Adipocyte (in vitro differentiated cells): ENCODE results near the gene ELMOD2.
A peak's percentile ranks its signal among the peaks of the same experiment; 100 is the strongest.

Experiments
- DNase-seq: peaks from one replicate; pipeline ENCODE4 v3.0.0-alpha.2; 2015; ENCODE audit warnings: low read depth
- H3K27me3 ChIP-seq: replicated peaks from 2 replicates; pipeline ENCODE4 v1.7.0; 2013; ENCODE audit warnings: mild to moderate bottlenecking, low read length, moderate library complexity; ENCODE audit not compliant: control insufficient read depth, insufficient read depth
- H3K36me3 ChIP-seq: 2 replicates; pipeline ENCODE4 v1.7.0; 2013; ENCODE audit warnings: low read length, mild to moderate bottlenecking, moderate library complexity; ENCODE audit not compliant: control insufficient read depth, insufficient read depth, severe bottlenecking
- H3K4me1 ChIP-seq: 2 replicates; pipeline ENCODE4 v1.7.0; 2013; ENCODE audit warnings: mild to moderate bottlenecking, low read length, moderate library complexity; ENCODE audit not compliant: control insufficient read depth, insufficient read depth
- H3K4me3 ChIP-seq: 2 replicates; pipeline ENCODE4 v1.7.0; 2013; ENCODE audit warnings: mild to moderate bottlenecking, low read length, moderate library complexity
- H3K9ac ChIP-seq: 2 replicates; pipeline ENCODE4 v1.7.0; 2013; ENCODE audit warnings: mild to moderate bottlenecking, low read length, moderate library complexity
- H3K9me3 ChIP-seq: 2 replicates; pipeline ENCODE4 v1.7.0; 2013; ENCODE audit warnings: mild to moderate bottlenecking, low read length, moderate library complexity; ENCODE audit not compliant: control insufficient read depth

The ELMOD2 gene

DNA sequence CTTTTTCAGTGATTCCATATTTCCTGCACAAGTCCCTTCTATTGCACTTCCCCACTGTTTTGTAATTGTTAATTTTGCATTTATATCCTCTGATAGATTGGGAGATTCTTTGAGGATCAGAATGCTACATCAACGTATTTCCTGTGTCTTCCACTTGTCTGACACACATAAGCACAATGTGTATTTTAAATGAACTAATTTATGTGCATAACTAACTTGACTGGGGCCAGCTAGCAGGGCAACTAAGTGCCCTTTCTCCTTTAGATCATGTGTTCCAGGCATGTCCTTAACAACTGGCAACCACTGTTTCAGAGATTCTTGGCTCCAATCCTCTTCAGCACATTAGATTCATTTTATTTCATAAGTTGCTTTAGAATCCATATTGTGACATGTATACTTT, 60.5 kb downstream of the ELMOD2 start:
- DNase-seq: no peak
- no peaks in the 10 kb centered on the region for H3K4me1 ChIP-seq
- no peaks in the 10 kb centered on the region for H3K36me3 ChIP-seq
- no peak overlapping the region for H3K9ac ChIP-seq
- H3K9me3 ChIP-seq: no peaks in the 10 kb centered on the region
- H3K4me3 ChIP-seq: no peak overlapping the region
- peaks cover 20% of the 10 kb centered on the region for H3K27me3 ChIP-seq

DNA sequence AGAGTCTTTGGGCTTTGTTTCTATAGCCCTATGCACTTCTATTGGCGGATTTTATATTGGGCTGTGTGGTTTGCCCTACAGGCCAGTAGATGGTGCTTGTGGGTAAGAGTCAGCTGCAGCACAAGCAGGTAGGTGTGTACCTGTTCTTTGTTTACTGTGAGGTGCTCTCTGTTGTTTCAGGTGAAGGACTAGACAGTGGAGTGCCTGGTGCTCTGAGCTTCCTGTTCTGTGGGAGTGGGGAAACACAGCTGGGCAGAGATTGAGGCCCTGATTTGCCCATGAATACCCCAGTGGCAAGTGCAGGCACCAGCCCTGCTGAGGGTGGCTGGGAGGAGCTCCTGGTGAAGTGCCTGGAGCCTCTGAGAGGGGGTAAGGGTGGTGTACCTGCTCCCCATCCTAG, 71.1 kb downstream of the ELMOD2 start:
- peaks cover 8% of the 10 kb centered on the region for H3K9me3 ChIP-seq
- peaks cover 4% of the 10 kb centered on the region for H3K27me3 ChIP-seq
- H3K9ac ChIP-seq: no peak overlapping the region
- peak; percentile 34 for DNase-seq
- H3K4me1 ChIP-seq: no peaks in the 10 kb centered on the region
- no peak overlapping the region for H3K4me3 ChIP-seq
- no peaks in the 10 kb centered on the region for H3K36me3 ChIP-seq

DNA sequence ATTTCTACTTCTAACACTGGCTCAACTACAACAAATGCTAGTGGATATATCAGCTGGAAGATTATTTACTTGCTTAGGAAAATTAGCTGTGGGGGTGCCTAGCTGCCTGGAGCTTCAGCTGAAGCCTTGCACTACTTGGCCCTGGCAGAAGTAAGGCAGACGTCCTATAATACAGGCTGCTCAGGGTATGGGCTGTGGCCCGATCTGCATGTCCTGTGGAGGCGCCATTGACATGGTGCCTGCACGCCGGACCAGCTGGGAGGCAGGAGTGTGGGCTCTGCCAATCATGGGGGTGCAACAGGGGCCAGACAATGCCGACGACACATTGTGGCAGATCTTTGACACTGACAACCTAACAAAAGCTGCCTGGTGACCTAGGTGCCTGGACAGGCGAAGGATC, 76.4 kb downstream of the ELMOD2 start:
- no peak overlapping the region for H3K4me3 ChIP-seq
- no peak for DNase-seq
- no peaks in the 10 kb centered on the region for H3K9me3 ChIP-seq
- H3K4me1 ChIP-seq: no peaks in the 10 kb centered on the region
- no peak overlapping the region for H3K9ac ChIP-seq
- no peaks in the 10 kb centered on the region for H3K36me3 ChIP-seq
- H3K27me3 ChIP-seq: peaks cover 9% of the 10 kb centered on the region

DNA sequence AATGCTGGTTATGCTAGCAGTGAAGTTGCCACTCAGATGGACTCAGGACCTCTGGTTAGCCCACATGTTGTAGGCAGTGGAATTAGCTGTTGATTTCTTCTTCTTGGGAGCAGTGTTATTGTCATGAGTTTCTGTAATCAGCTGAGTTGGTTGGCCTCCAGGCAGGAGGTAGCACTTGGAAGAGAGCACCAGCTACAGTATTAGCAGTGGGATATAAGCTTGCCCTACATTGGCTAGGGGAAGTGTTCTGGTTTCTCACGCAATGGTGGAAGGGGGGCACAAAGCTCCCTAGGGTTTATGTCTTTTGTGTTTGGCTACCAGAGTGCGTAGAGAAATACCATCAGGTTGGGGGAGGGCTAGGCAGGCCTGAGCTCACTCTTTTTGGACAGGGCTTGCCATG, 78.7 kb downstream of the ELMOD2 start:
- no peak for DNase-seq
- H3K36me3 ChIP-seq: no peaks in the 10 kb centered on the region
- no peaks in the 10 kb centered on the region for H3K9me3 ChIP-seq
- no peak overlapping the region for H3K4me3 ChIP-seq
- H3K4me1 ChIP-seq: no peaks in the 10 kb centered on the region
- peaks cover 16% of the 10 kb centered on the region for H3K27me3 ChIP-seq
- no peak overlapping the region for H3K9ac ChIP-seq

DNA sequence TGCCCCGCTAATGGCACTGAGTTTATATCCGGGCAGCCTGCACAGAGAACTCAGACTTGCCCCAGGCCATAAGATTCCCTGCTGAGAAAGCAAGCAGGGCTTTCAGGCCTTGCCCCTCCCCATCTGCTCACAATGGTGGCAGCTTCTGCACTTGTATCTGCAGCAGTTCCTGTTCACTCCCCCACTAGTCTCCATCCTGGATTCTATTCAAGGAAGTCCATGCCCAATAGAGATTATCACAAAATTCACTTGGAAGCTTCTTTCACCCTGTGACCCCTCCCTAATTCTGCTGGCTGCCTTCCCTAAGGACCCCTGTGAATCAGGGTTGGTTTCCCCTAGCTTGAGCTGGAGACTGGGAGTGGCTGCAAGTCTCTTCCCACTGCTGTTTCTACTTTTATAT, 79.3 kb downstream of the ELMOD2 start:
- no peak overlapping the region for H3K9ac ChIP-seq
- peaks cover 16% of the 10 kb centered on the region for H3K27me3 ChIP-seq
- H3K9me3 ChIP-seq: no peaks in the 10 kb centered on the region
- no peaks in the 10 kb centered on the region for H3K4me1 ChIP-seq
- no peak overlapping the region for H3K4me3 ChIP-seq
- DNase-seq: no peak
- H3K36me3 ChIP-seq: no peaks in the 10 kb centered on the region
